HG03565 (cell line): ENCODE data around the gene PRB3.
A peak's percentile ranks its signal among the peaks of the same experiment; 100 is the strongest.

Experiments used
- ATAC-seq: cut with Tn5 transposase; IDR thresholded peaks from one replicate; pipeline ENCODE4 v1.9.1; 2021; ENCODE audit warnings: mild to moderate bottlenecking, moderate library complexity; ENCODE audit not compliant: unreplicated experiment

The PRB3 gene

DNA sequence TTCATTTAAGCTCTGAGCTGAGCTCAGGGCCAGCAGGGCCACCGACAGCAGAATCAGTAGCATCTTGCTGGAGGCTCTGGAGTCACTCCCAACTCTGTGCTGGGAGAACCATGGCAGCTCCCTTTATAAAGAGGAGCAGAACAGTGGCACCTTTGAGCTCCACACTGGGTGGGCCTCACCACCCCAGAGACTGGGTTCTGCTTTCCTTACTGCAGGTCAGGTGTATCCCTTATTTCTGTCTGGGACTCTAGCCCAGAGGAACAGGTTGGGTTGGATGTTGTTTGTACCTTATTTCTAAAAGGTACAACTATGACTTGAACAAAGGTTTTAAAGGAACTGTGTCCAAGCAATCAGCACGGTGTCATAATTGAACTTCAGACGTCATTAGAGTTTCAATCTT lies at the start of gene PRB3:
Gene PRB3, minus strand, starts transcription at position 101 of the 400 bp plus-strand sequence. Its CDS starts 38 bp downstream, at position 63.
- ATAC-seq = no peak

- ATAC-seq = no peak
Measured at GRCh38 chr12:11310336-11310735, 40.8 kb upstream of the PRB3 start, which contains the start of gene PRB4. TSS of gene PRB4 (minus strand) at chr12:11310436. CDS start at chr12:11310398, 38 bp downstream.

- no peak for ATAC-seq
Measured at GRCh38 chr12:11307143-11307542, 37.6 kb upstream of the PRB3 start.

- ATAC-seq = no peak
Measured at GRCh38 chr12:11273449-11273848, 3.9 kb upstream of the PRB3 start.

GRCh38 chr12:11264501-11264900 lies 5.0 kb downstream of the PRB3 start:
- no peak for ATAC-seq

GRCh38 chr12:11246489-11246888 lies 23.0 kb downstream of the PRB3 start:
- ATAC-seq = no peak

DNA sequence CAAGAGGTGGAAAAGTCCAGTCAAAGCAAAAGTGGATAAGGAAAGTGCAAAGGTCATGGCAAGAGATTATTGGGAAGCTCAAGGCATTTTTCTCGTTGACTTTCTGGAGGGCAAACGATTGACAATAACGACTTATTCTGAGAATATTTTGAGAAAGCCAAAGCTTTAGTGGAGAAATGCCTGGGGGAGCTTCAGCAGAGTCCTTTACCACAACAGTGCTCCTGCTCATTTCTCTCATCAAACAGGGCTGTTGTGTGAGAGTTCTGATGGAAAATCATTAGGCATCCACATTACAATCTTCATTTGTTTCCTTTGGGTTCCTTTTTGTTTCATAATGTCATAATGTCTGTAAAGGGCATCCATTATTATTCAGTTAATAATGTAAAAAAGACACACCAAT lies 26.9 kb downstream of the PRB3 start:
- no peak for ATAC-seq

DNA sequence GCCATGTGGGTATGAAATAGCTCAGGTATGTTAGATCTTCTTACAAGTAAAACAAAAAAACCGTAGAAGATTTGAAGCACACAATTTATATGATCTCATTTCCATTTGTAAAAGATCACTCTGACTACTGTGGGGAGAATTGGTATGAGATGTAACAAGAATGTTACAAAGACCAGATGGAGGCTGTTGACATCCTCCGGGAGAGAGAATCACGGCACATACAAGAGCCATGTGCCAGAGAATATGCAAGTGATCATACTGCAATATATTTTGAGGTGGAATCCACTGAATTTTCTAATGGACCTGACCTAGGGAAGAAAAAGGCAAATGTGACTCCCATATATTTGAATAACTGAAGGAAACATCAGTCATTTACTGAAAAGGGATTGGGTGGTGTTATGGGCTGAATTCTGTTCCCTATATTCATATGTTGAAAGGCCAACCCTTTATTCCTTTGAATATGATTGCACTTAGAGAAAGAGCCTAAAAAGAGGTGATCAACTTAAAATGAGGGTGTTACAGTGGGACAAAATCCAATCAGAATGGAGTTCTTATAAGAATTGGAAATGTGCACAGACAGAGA lies 29.1 kb downstream of the PRB3 start:
- no peak for ATAC-seq

- ATAC-seq = no peak
Measured at GRCh38 chr12:11238275-11238674, 31.2 kb downstream of the PRB3 start.

GRCh38 chr12:11233532-11233931 lies 36.0 kb downstream of the PRB3 start:
- no peak for ATAC-seq

- ATAC-seq = peak; percentile 83
Measured at GRCh38 chr12:11228296-11228879, 41.1 kb downstream of the PRB3 start.

DNA sequence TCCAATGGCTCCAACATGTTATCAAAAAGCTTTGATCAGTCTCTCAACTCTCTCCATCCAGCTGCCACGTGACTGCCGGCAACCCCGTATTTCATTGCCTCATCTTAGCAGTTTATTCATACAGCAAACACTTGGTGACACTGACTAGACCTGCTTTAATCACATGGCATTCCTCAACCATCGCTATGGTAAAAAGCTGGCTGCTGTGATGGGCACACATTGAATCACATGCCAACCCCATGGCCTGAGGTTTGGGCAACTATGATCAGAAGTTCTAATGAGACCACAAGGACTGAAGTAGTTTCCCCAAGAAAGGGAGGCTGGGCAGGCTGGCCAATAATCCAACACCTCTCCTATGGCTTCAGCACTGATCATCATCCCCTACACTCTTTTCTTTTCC lies 42.1 kb downstream of the PRB3 start:
- ATAC-seq = no peak
